ENCODE results near the gene PCDHB5. TPM values are rescaled to one million over a fixed set of nuclear protein-coding genes. Genes with fewer than 3 reads are reported as not detected.

Gene PCDHB5
- total and polyA plus RNA-seq, 2 of the 13 experiments (the other 11 are each of a cell fraction or from before 2014, with no cell fraction given), result 0.07 to 0.08 TPM

DNA sequence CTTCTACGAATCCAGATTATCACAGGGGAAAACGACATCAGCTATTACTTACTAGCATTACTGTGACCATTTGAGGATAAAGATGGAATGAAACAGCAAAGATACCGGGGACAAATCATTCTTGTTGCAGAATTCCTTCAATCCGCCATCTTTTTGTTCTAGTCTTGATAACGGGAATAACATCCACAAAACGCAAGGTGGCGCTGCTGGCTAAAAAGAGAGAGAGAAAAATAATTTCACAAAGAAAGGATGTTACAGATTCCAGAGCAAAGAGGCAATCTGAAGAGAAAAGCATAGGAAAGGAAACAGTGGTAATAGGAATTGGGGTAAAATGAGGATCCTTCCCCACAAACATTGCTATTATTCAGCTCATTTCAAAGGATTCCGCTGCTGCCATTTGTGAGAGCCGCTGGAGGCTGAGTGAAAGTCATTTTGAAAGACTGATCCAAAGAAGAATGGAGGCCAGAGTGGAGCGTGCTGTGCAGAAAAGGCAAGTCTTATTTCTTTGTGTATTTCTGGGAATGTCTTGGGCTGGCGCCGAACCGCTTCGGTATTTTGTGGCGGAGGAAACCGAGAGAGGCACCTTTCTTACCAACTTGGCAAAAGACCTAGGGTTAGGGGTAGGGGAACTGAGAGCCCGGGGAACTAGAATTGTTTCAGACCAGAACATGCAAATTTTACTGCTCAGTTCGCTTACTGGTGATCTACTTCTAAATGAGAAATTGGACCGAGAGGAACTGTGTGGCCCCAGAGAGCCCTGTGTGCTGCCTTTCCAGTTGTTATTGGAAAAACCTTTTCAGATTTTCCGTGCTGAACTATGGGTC, 37.6 kb downstream of the PCDHB5 start, which contains the start of gene PCDHB7 (continued):
- TF ChIP-seq, protein P1, sequence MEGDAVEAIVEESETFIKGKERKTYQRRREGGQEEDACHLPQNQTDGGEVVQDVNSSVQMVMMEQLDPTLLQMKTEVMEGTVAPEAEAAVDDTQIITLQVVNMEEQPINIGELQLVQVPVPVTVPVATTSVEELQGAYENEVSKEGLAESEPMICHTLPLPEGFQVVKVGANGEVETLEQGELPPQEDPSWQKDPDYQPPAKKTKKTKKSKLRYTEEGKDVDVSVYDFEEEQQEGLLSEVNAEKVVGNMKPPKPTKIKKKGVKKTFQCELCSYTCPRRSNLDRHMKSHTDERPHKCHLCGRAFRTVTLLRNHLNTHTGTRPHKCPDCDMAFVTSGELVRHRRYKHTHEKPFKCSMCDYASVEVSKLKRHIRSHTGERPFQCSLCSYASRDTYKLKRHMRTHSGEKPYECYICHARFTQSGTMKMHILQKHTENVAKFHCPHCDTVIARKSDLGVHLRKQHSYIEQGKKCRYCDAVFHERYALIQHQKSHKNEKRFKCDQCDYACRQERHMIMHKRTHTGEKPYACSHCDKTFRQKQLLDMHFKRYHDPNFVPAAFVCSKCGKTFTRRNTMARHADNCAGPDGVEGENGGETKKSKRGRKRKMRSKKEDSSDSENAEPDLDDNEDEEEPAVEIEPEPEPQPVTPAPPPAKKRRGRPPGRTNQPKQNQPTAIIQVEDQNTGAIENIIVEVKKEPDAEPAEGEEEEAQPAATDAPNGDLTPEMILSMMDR (CRISPR knock-in tag; IDR thresholded peaks at IDR 0.05), result peak; percentile 65
- no peak for TF ChIP-seq ZMYM3 (CRISPR knock-in tag; IDR thresholded peaks at IDR 0.05)
- TF ChIP-seq, protein P2, sequence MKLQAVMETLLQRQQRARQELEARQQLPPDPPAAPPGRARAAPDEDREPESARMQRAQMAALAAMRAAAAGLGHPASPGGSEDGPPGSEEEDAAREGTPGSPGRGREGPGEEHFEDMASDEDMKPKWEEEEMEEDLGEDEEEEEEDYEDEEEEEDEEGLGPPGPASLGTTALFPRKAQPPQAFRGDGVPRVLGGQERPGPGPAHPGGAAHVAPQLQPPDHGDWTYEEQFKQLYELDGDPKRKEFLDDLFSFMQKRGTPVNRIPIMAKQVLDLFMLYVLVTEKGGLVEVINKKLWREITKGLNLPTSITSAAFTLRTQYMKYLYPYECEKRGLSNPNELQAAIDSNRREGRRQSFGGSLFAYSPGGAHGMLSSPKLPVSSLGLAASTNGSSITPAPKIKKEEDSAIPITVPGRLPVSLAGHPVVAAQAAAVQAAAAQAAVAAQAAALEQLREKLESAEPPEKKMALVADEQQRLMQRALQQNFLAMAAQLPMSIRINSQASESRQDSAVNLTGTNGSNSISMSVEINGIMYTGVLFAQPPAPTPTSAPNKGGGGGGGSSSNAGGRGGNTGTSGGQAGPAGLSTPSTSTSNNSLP (IDR thresholded peaks at IDR 0.05; ENCODE audit: low read depth, low read length), result 0 out of 2 replicates have a peak, but pooled peaks have one; percentile 23
- TF ChIP-seq, protein P3, sequence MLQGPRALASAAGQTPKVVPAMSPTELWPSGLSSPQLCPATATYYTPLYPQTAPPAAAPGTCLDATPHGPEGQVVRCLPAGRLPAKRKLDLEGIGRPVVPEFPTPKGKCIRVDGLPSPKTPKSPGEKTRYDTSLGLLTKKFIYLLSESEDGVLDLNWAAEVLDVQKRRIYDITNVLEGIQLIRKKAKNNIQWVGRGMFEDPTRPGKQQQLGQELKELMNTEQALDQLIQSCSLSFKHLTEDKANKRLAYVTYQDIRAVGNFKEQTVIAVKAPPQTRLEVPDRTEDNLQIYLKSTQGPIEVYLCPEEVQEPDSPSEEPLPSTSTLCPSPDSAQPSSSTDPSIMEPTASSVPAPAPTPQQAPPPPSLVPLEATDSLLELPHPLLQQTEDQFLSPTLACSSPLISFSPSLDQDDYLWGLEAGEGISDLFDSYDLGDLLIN (CRISPR knock-in tag; IDR thresholded peaks at IDR 0.05; ENCODE audit: borderline replicate concordance), result no peak
- TF ChIP-seq SIN3B (IDR thresholded peaks at IDR 0.05; ENCODE audit: low read length), result no peak
- TF ChIP-seq SMC3 (IDR thresholded peaks at IDR 0.05; ENCODE audit: low read length), result 0 out of 2 replicates have a peak, but pooled peaks have one; percentile 11
- TF ChIP-seq, protein P4, sequence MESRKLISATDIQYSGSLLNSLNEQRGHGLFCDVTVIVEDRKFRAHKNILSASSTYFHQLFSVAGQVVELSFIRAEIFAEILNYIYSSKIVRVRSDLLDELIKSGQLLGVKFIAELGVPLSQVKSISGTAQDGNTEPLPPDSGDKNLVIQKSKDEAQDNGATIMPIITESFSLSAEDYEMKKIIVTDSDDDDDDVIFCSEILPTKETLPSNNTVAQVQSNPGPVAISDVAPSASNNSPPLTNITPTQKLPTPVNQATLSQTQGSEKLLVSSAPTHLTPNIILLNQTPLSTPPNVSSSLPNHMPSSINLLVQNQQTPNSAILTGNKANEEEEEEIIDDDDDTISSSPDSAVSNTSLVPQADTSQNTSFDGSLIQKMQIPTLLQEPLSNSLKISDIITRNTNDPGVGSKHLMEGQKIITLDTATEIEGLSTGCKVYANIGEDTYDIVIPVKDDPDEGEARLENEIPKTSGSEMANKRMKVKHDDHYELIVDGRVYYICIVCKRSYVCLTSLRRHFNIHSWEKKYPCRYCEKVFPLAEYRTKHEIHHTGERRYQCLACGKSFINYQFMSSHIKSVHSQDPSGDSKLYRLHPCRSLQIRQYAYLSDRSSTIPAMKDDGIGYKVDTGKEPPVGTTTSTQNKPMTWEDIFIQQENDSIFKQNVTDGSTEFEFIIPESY (CRISPR knock-in tag; IDR thresholded peaks at IDR 0.05), result 0 out of 2 replicates have a peak, but pooled peaks have one; percentile 12
- peak; percentile 21; the same call in 1 of the 2 replicates for TF ChIP-seq STAG1 (CRISPR knock-in tag; IDR thresholded peaks at IDR 0.05)
- TF ChIP-seq, protein P5, sequence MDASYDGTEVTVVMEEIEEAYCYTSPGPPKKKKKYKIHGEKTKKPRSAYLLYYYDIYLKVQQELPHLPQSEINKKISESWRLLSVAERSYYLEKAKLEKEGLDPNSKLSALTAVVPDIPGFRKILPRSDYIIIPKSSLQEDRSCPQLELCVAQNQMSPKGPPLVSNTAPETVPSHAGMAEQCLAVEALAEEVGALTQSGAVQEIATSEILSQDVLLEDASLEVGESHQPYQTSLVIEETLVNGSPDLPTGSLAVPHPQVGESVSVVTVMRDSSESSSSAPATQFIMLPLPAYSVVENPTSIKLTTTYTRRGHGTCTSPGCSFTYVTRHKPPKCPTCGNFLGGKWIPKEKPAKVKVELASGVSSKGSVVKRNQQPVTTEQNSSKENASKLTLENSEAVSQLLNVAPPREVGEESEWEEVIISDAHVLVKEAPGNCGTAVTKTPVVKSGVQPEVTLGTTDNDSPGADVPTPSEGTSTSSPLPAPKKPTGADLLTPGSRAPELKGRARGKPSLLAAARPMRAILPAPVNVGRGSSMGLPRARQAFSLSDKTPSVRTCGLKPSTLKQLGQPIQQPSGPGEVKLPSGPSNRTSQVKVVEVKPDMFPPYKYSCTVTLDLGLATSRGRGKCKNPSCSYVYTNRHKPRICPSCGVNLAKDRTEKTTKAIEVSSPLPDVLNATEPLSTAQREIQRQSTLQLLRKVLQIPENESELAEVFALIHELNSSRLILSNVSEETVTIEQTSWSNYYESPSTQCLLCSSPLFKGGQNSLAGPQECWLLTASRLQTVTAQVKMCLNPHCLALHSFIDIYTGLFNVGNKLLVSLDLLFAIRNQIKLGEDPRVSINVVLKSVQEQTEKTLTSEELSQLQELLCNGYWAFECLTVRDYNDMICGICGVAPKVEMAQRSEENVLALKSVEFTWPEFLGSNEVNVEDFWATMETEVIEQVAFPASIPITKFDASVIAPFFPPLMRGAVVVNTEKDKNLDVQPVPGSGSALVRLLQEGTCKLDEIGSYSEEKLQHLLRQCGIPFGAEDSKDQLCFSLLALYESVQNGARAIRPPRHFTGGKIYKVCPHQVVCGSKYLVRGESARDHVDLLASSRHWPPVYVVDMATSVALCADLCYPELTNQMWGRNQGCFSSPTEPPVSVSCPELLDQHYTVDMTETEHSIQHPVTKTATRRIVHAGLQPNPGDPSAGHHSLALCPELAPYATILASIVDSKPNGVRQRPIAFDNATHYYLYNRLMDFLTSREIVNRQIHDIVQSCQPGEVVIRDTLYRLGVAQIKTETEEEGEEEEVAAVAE (CRISPR knock-in tag; IDR thresholded peaks at IDR 0.05; ENCODE audit: borderline replicate concordance), result no peak
- no peak for TF ChIP-seq SIX4 (CRISPR knock-in tag; IDR thresholded peaks at IDR 0.05)
